H1 (cell line): Measurements from ENCODE around the gene ARFRP1. TPM values are rescaled to one million over a fixed set of nuclear protein-coding genes. Genes with fewer than 3 reads are reported as not detected.

Source experiments
- ASH2L ChIP-seq: fragments of 200-600, 300-600 bp; sonication (generic); IDR thresholded peaks from one replicate; pipeline ENCODE4 v1.7.1; 2017; ENCODE audit warnings: low read length
- GTF2F1 ChIP-seq: IDR thresholded peaks from 2 replicates; pipeline ENCODE4 v1.6.1; 2012; ENCODE audit warnings: low read depth, low read length, improper control_type of control experiment, borderline replicate concordance
- polyA plus RNA-seq, 7 experiments: library from polyadenylated mRNA; depleted of rRNA in 3 of 7; stranded (reverse) in 5 of 7; unstranded in 2 of 7; fragments of >200 nt in 5 of 7; fragments of 200-250 nt in 2 of 7; gene quantifications; 1 replicate in 5 of 7; 2 replicates in 1 of 7; 4 replicates in 1 of 7; pipeline versions ENCODE4 v1.2.1 to v1.2.3, GENCODE V29; 2011 to 2013; ENCODE audit warnings: missing spikeins in 2 of 7, mixed read lengths in 2 of 7
- total RNA-seq: library from RNA; stranded (reverse); fragmentation: NEBNext Ultra II Directional; extraction: Animal tissue kit (Norgen Biotek cat#: 25700); gene quantifications from 2 replicates; pipeline ENCODE4 v1.2.1, GENCODE V29; 2021

ARFRP1 gene
- total and polyA plus RNA-seq, 2 of the 8 experiments (the other 6 are each of a cell fraction or from before 2014, with no cell fraction given) = 12.9 to 22.9 TPM

DNA sequence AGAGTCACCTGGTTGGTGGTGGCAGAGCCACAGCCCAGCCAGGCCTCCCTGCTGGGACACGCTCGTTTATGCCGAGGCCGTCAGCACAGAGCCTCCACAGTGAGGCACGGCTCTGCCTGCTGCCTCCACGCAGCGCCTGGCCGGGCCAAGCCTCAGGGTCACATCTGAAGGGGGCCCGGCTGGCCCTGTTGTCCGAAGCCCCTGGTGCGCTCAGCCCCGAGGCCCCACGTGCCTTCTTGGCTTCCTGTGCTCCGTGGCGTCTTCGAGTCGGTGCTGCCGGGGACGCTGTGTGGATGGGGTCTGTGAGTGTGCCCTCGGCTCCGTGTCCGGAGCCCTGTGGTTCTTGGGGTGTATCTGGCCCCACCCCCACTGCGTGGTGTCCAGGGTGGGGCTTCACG is 21.7 kb downstream of the ARFRP1 start (continued):
- no peak for TF ChIP-seq GTF2F1
- TF ChIP-seq ASH2L = no peak
